GM12891 (cell line): ENCODE data around the gene NISCH.

Experiments
- POLR2A ChIP-seq: IDR thresholded peaks from 2 replicates; pipeline ENCODE4 v1.6.1; 2011; ENCODE audit warnings: low read depth, low read length, control low read depth
- POLR2AphosphoS5 ChIP-seq: IDR thresholded peaks from 2 replicates; pipeline ENCODE4 v1.6.1; 2011; ENCODE audit warnings: low read depth, low read length, control low read depth
- POU2F2 ChIP-seq: IDR thresholded peaks from 2 replicates; pipeline ENCODE4 v1.6.1; 2011; ENCODE audit warnings: low read depth, mild to moderate bottlenecking, control low read depth, low read length, moderate library complexity
- SPI1 ChIP-seq: IDR thresholded peaks from 2 replicates; pipeline ENCODE4 v1.6.1; 2011; ENCODE audit warnings: low read depth, low read length, control low read depth
- TAF1 ChIP-seq: IDR thresholded peaks from 2 replicates; pipeline ENCODE4 v1.6.1; 2011; ENCODE audit warnings: low read depth, low read length, control low read depth

DNA sequence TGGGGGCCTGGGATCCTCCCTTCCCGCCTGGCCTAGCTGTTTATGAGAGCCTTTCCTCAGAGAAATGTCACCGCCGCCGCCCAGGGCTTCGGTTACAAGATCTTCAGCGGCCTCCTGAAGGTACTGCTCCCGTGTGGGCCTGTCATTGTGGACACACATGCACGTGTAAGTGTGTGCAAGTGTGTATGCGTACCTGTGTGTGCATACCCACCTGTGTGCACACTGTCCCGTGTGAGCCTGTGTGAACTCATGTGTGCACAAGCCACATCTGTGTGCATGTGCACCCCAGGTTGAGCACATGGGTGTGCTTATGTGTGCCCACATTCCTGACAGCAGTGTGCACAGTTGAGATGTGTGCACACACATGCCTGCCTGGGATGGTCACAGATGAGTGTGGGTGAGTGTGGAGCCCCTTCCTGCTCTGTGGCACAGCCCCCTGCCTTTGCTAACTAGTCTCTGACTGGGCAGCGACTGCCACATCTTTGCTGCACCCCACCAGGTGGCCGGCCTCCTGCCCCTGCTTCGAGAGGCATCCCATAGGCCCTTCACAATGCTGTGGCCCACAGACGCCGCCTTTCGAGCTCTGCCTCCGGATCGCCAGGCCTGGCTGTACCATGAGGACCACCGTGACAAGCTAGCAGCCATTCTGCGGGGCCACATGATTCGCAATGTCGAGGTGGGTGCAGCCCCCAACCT is 64.2 kb downstream of the NISCH start:
- TF ChIP-seq POLR2AphosphoS5 (no peak), POLR2A (no peak), TAF1 (no peak), POU2F2 (no peak), SPI1 (no peak)
